ENCODE results near the gene ADAMTSL1. TPM values are rescaled to one million over a fixed set of nuclear protein-coding genes. Genes with fewer than 3 reads are reported as not detected.

ADAMTSL1 gene
- total RNA-seq, 4 donors from 2014 or later, result 2.8 to 26.4 (median 9.4) TPM

DNA sequence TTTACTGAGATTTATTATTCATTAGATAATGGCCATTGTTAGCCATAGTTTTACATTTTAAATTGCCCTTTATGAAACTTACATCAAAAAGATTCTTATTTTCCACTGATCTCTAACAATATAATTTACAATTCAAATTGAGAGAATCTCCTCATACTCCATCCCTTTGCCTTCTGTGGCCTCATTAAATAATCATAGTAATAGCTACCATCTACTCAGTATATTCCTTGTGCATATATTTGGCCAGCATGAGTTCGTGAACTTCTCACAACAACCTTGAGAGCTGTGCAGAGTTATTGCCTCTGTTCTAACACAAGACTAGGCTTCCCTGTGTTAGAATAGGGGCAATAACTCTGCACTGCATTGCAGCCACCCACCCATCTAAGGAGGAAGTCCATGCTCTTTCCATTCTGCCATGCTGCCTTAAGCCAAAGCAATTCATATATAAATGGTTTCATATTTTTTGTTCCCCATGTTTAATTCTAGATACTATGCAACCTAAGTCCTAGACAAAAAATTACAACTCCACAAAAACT is 99.1 kb downstream of the ADAMTSL1 start:
- TF ChIP-seq POLR2A (IDR thresholded peaks at IDR 0.05), result no peak
- TF ChIP-seq, protein P1, sequence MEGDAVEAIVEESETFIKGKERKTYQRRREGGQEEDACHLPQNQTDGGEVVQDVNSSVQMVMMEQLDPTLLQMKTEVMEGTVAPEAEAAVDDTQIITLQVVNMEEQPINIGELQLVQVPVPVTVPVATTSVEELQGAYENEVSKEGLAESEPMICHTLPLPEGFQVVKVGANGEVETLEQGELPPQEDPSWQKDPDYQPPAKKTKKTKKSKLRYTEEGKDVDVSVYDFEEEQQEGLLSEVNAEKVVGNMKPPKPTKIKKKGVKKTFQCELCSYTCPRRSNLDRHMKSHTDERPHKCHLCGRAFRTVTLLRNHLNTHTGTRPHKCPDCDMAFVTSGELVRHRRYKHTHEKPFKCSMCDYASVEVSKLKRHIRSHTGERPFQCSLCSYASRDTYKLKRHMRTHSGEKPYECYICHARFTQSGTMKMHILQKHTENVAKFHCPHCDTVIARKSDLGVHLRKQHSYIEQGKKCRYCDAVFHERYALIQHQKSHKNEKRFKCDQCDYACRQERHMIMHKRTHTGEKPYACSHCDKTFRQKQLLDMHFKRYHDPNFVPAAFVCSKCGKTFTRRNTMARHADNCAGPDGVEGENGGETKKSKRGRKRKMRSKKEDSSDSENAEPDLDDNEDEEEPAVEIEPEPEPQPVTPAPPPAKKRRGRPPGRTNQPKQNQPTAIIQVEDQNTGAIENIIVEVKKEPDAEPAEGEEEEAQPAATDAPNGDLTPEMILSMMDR (IDR thresholded peaks at IDR 0.05), result no peak
- H3K4me3 ChIP-seq, result no peak overlapping the region
- H3K4me1 ChIP-seq, result no peaks in the 10 kb centered on the region
- H3K27me3 ChIP-seq, result no peaks in the 10 kb centered on the region
- H3K36me3 ChIP-seq, result no peaks in the 10 kb centered on the region
- no peaks in the 10 kb centered on the region for H3K9me3 ChIP-seq
- H3K27ac ChIP-seq, result no peak overlapping the region
- no peak for DNase-seq

DNA sequence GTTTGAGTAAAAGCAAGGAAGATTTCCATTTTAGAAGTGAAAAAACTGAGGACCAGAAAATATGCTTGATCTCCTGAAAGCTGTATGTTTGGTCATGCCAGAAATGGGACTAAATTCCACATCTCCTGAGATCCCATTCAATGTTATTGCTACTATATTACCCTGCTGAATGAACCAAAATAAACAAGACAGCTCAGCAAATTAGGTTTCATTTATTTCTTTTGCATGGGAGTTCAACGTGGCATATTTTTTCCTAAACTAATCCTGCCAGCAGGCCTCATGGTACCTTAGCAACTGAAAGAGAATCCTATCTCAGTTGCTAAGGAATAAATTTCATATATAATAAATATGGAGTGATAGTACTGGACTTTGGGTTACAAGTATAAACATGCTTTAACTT is 101.7 kb downstream of the ADAMTSL1 start:
- TF ChIP-seq POLR2A (IDR thresholded peaks at IDR 0.05), result no peak
- TF ChIP-seq, protein P1 (IDR thresholded peaks at IDR 0.05), result no peak

DNA sequence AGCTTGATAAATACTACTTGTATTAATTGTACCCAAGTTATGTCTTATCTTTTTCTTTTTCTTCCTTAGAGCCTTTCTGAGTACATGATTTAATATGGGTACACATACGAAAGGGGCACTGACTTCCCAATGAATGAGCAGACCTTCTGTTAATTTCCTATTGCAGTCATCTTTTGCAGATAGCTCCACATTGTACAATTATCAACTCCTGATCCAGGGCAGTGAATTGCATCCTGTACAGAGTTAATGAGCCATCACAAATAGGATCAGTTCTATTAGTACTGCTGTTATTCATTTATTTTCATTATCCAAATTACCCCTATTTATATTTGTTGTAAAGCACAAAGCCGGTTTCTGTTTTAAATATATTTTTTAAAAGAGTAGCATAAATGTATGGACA is 105.6 kb downstream of the ADAMTSL1 start:
- TF ChIP-seq POLR2A (IDR thresholded peaks at IDR 0.05), result no peak
- TF ChIP-seq, protein P1 (IDR thresholded peaks at IDR 0.05), result no peak

More for the DNA sequence above, 101.7 kb downstream of the ADAMTSL1 start:
- H3K27me3 ChIP-seq, result no peaks in the 10 kb centered on the region
- H3K9me3 ChIP-seq, result no peaks in the 10 kb centered on the region
- DNase-seq, result no peak
- H3K27ac ChIP-seq, result no peak overlapping the region
- H3K36me3 ChIP-seq, result no peaks in the 10 kb centered on the region
- H3K4me1 ChIP-seq, result no peaks in the 10 kb centered on the region
- H3K4me3 ChIP-seq, result no peak overlapping the region

DNA sequence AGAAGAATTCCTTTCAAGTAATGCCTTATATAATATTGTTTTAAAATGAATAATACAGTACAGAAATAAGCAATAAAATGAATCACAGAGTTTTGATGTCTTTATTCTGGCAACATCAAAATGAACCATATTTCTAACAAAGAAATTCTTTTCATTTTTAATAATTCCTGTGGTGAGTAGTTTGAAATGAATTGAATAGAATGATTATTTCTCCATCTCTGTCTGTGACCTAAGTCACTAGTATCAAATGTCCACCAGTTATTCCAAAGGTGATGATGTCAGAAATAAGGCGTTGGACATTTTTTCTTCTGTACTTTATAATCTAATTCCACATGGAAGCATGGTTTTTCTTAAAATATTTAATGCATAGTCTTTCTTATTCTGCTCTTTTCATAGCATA is 106.2 kb downstream of the ADAMTSL1 start:
- Histone ChIP-seq H3K27ac (no peak overlapping the region), H3K27me3 (no peaks in the 10 kb centered on the region), H3K4me1 (no peaks in the 10 kb centered on the region), H3K36me3 (no peaks in the 10 kb centered on the region), H3K4me3 (no peak overlapping the region), H3K9me3 (no peaks in the 10 kb centered on the region)
- DNase-seq, result no peak
- TF ChIP-seq POLR2A (IDR thresholded peaks at IDR 0.05), result no peak
- TF ChIP-seq, protein P1 (IDR thresholded peaks at IDR 0.05), result no peak

More for the DNA sequence above, 105.6 kb downstream of the ADAMTSL1 start:
- H3K4me1 ChIP-seq, result no peaks in the 10 kb centered on the region
- DNase-seq, result no peak
- no peaks in the 10 kb centered on the region for H3K36me3 ChIP-seq
- no peak overlapping the region for H3K27ac ChIP-seq
- no peak overlapping the region for H3K4me3 ChIP-seq
- H3K9me3 ChIP-seq, result no peaks in the 10 kb centered on the region
- H3K27me3 ChIP-seq, result no peaks in the 10 kb centered on the region

DNA sequence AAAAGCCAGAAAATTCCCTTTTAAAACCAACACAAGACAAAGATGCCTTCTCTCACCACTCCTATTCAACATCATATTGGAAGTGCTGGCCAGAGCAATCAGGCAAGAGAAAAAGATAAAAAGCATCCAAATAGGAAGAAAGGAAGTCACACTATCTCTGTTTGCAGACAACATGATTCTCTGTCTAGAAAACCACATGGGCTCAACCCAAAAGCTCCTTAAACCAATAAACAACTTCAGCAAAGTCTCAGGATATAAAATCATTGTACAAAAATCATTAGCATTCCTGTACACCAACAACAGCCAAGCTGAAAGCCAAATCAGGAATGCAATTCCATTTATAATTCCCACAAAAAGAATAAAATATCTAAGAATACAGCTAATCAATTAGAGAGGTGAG is 112.0 kb downstream of the ADAMTSL1 start:
- no peaks in the 10 kb centered on the region for H3K36me3 ChIP-seq
- no peaks in the 10 kb centered on the region for H3K4me1 ChIP-seq
- no peak overlapping the region for H3K27ac ChIP-seq
- no peaks in the 10 kb centered on the region for H3K27me3 ChIP-seq
- TF ChIP-seq, protein P1 (IDR thresholded peaks at IDR 0.05), result no peak
- no peak for TF ChIP-seq POLR2A (IDR thresholded peaks at IDR 0.05)
- DNase-seq, result no peak
- no peak overlapping the region for H3K4me3 ChIP-seq
- no peaks in the 10 kb centered on the region for H3K9me3 ChIP-seq

DNA sequence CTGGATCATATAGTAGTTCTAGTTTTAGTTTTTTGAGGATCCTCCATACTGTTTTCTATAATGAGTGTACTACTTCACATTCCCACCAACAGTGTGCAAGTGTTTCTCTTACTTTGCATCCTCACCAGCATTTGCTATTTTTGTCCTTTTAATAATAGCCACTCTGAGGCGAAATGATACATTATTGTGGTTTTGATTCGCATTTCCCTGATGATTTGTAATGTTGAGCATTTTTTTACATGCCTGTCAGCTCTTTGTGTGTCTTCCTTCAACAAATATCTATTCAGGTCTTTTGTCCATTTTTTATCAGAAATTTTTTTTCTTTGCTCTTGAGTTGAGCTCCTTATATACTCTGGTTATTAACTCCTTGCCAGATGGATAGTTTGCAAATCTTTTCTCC is 114.0 kb downstream of the ADAMTSL1 start:
- DNase-seq, result no peak
- no peaks in the 10 kb centered on the region for H3K36me3 ChIP-seq
- TF ChIP-seq POLR2A (IDR thresholded peaks at IDR 0.05), result no peak
- TF ChIP-seq, protein P1 (IDR thresholded peaks at IDR 0.05), result no peak
- H3K9me3 ChIP-seq, result peaks cover 0 to 7% (median 0%) of the 10 kb centered on the region in 4 donors
- no peak overlapping the region for H3K4me3 ChIP-seq
- H3K27ac ChIP-seq, result no peak overlapping the region
- no peaks in the 10 kb centered on the region for H3K27me3 ChIP-seq
- H3K4me1 ChIP-seq, result no peaks in the 10 kb centered on the region
